ENCODE data around the gene RNF213. TPM values are rescaled to one million over a fixed set of nuclear protein-coding genes. Genes with fewer than 3 reads are reported as not detected.

RNF213 gene
- total RNA-seq, 1 donor from 2014 or later = 111 TPM

GRCh38 chr17:80433916-80434666, 173.4 kb downstream of the RNF213 start:
- no peak for DNase-seq

DNA sequence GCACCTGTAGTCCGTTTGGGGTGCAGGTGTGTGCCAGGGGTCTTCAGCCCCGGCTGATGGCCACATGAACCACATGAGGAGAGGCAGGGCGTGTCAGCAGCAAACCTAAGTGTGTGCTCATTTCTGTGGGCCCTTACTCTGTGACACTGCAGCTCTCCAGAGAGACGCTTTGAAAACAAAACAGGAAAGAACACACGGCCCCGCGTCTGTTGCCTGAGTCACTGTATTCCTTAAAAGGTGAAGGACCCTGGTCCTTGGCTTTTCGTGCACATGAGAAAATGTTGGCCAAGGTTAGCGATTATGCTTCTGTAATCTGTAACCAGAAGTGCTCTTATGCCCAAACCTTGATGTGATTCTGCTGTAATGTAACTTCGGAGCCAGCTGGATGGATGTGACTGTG, 176.9 kb downstream of the RNF213 start:
- no peak for DNase-seq

GRCh38 chr17:80438806-80439205, 178.2 kb downstream of the RNF213 start:
- no peak for DNase-seq

DNA sequence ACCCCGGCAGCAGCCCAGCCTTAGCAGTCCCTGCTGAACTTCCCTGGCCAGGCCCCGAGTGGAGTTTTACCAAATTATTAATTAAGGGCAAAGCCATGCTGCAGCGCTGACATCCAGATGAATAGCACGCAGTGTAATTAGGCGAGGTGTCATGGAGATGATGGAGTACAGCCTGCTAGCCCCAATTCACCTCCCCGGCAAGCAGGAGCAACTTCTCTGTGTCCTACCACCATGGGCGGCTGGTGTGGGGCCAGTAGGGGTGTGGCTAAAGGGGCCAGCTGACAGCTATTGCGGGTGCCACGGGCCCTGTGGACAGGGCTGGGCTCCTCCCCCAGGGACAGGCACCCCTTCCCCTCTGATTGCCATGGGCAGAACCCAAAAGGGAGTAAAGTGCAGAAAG, 178.8 kb downstream of the RNF213 start:
- DNase-seq = no peak

GRCh38 chr17:80441133-80441578, 180.5 kb downstream of the RNF213 start:
- peak; percentile 67 for DNase-seq

- no peak for DNase-seq
Observed at GRCh38 chr17:80441598-80442322, 181.1 kb downstream of the RNF213 start.

DNA sequence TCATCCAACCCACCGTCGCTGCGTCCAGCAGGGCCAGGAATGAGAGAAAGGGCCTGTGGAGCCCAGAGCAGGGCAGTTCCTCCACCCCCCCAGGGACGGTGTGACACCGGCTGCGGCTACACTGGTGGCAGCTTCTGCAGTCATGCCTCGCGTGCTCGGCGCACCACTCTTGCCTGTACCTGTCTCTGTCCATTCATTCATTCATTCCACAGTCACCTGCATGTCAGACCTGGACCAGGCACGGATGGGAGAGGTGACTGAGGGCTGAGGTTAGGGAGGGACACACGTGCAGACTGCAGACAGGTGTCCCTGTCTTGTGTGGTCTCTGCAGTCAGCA, 181.6 kb downstream of the RNF213 start:
- DNase-seq = no peak

- no peak for DNase-seq
Observed at GRCh38 chr17:80442764-80443163, 182.1 kb downstream of the RNF213 start.

DNA sequence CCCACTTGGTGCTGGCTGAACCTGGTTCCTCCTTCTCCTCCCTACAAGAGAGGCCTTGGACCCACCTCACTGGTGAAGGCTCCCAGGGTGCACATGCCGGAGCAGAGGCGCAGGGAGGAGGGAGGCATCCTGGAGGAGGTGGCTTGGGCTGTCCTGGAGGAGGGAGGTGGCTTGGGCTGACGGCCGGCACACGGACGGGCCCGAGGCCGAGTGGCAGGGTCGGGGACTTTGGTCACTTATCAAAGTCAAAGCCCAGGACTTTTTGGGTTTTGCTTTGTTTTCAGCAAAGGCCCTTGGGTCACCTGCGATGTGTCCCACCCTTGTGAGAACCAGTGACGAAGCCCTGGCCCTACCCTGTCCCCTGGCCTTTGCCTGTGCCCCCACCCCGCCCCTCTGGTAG, 182.8 kb downstream of the RNF213 start:
- DNase-seq = no peak

- no peak for DNase-seq
Observed at GRCh38 chr17:80443916-80444643, 183.4 kb downstream of the RNF213 start.

DNA sequence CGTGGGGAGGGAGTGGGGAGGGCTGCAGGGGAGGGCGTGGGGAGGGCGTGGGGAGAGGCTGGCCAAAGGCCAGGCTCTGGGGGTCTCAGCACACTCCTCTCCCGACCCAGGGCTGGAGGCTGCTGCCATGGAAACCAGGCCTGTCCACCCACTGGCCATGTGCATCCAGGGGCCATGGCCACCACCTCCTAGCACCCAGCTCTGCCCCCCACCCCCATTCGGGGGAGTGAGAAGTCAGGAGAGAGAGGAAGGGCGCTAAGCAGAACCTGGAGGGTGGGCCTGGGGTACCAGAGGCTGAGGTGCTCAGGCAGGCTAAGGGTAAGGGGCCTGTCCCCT, 184.0 kb downstream of the RNF213 start:
- DNase-seq = no peak

- no peak for DNase-seq
Observed at GRCh38 chr17:80445007-80445725, 184.5 kb downstream of the RNF213 start.

GRCh38 chr17:80445726-80446110, 185.1 kb downstream of the RNF213 start:
- no peak for DNase-seq

DNA sequence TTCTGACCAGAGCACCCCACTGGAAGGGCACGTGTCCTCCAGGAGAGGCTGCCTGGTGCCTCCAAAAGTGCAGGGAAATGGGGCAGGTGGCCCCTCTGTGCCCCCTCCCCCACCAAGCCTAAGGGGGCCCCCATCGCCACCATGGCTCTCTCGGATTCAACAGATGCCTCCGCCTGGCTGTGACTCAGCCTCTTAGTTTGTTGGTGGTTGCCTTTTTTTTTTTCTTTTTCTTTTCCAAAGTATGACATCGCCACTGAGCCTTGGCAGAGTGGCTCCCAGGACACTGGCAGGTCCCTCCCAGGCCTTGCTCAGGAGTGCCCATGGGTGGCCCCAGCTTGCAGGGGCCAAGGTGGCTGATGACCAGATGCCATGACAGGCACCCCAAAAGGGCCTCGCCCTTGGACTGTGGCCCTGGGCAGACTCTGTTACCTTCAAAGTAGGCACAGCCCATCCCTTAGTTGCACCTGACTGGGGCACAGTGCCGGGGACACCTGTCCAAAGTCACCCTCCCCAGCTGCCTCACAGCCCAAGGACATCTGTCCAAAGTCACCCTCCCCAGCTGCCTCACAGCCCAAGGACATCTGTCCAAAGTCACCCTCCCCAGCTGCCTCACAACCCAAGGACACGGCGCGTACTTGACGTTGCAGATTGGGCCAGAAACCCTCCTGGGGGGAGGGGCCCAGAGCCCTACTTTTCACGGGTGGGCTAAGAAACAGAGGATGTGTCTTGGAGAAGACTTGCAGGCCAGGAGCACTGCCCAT, 186.2 kb downstream of the RNF213 start:
- DNase-seq = no peak

DNA sequence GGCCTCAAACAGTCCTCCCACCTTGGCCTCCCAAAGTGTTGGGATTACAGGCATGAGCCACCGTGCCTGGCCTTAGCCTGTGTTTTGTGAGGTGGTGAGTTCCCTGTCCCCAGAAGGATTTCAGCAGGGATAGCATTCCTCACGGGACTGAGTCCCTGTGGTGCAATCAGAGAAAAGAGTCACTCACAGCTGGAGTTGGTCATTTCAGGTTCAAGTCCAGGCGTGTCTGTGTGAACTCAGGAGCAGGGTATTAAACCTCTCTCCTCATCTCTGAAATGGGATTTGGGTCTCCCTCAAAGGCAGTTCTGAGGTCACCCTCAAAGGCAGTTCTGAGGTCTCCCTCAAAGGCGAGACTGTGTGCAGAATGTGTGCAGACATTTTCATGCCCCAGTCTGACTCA, 187.1 kb downstream of the RNF213 start:
- DNase-seq = no peak

Other genes starting within 250 kb of the RNF213 start
- 44.9 and 61.8 TPM in 2 replicates for gene TBC1D16, start 225.0 kb upstream of the RNF213 start, total RNA-seq
- 1.4 and 2.2 TPM in 2 replicates for gene CCDC40, start 224.2 kb upstream of the RNF213 start, total RNA-seq
- 47.7 and 52.4 TPM in 2 replicates for gene GAA, start 159.3 kb upstream of the RNF213 start, total RNA-seq
- gene EIF4A3, start 113.7 kb upstream of the RNF213 start, total RNA-seq = 99.6 and 235 TPM in 2 replicates
- gene CARD14, start 90.8 kb upstream of the RNF213 start, total RNA-seq = 0.34 and 1.1 TPM in 2 replicates
- 14.3 and 20.3 TPM in 2 replicates for gene SGSH, start 40.5 kb upstream of the RNF213 start, total RNA-seq
- 13.3 and 14.8 TPM in 2 replicates for gene SLC26A11, start 40.4 kb upstream of the RNF213 start, total RNA-seq
- gene ENDOV, start 154.3 kb downstream of the RNF213 start, total RNA-seq = 19.5 and 27.6 TPM in 2 replicates
- gene NPTX1, start 215.8 kb downstream of the RNF213 start, total RNA-seq = under 0.01 and 0.23 TPM in 2 replicates

Measured in dermis blood vessel endothelial cell (primary cell).